Vagina (tissue), 2 donors: ENCODE measurements around the gene TRIB2. TPM values are rescaled to one million over a fixed set of nuclear protein-coding genes. Genes with fewer than 3 reads are reported as not detected.

Experiments used
- DNase-seq, 2 donors: peaks; one replicate each; pipeline ENCODE4 v3.0.0-alpha.2; 2017; ENCODE audit errors: extremely low spot score in 2 of 2
- H3K27ac ChIP-seq: fragments of 200-600 bp; sonication (generic); one replicate; pipeline ENCODE4 v1.5.1; 2019
- H3K27me3 ChIP-seq: fragments of 200-600 bp; sonication (generic); one replicate; pipeline ENCODE4 v1.5.1; 2019
- H3K36me3 ChIP-seq, 2 donors: fragments of 200-600 bp; sonication (generic); one replicate each; pipeline ENCODE4 v1.5.1; 2017 to 2019
- H3K4me1 ChIP-seq: fragments of 200-600 bp; sonication (generic); one replicate; pipeline ENCODE4 v1.5.1; 2019
- H3K4me3 ChIP-seq, 2 donors: fragments of 200-600 bp; sonication (generic); 1 replicate in 1 of 2; 2 replicates in 1 of 2; pipeline ENCODE4 v1.5.1; 2016 to 2019
- H3K9me3 ChIP-seq: fragments of 200-600 bp; sonication (generic); one replicate; pipeline ENCODE4 v1.5.1; 2019
- CTCF ChIP-seq, 3 experiments: fragments of 450-650 bp in 2 of 3; fragments of 200-600 bp in 1 of 3; sonication (generic) in 1 of 3; IDR thresholded peaks; one replicate each; pipeline ENCODE4 v1.5.1; 2017 to 2019; ENCODE audit warnings: antibody characterized with exemption in 3 of 3, mild to moderate bottlenecking in 2 of 3, moderate library complexity in 2 of 3
- POLR2A ChIP-seq, 2 donors: fragments of 450-650 bp; IDR thresholded peaks; one replicate each; pipeline ENCODE4 v1.6.1; 2017; ENCODE audit warnings: antibody characterized with exemption in 2 of 2, mild to moderate bottlenecking in 2 of 2, moderate library complexity in 2 of 2
- POLR2AphosphoS5 ChIP-seq, 2 donors: sonication (generic); formaldehyde crosslinking; IDR thresholded peaks; one replicate each; pipeline ENCODE4 v1.9.0; 2017; ENCODE audit warnings: antibody characterized with exemption in 2 of 2, mild to moderate bottlenecking in 2 of 2, low read depth in 1 of 2; ENCODE audit not compliant: insufficient read depth in 1 of 2
- intact Hi-C: fragments of 100-400 bp; cut with DNase I; formaldehyde crosslinking; loops from one replicate; pipeline ENCODE4 v1.15.1; 2023
- total RNA-seq: library from RNA; depleted of rRNA; stranded (reverse); fragments of >200 nt; gene quantifications from one replicate; pipeline ENCODE4 v1.2.3, GENCODE V29; 2016

TRIB2 gene
- total RNA-seq, 1 donor from 2014 or later: 64.8 TPM

GRCh38 chr2:12737738-12738485, 21.2 kb downstream of the TRIB2 start:
- Histone ChIP-seq H3K4me1 (peaks cover 31% of the 10 kb centered on the region), H3K9me3 (no peaks in the 10 kb centered on the region), H3K27me3 (no peaks in the 10 kb centered on the region), H3K27ac (no peak overlapping the region), H3K4me3 (no peak overlapping the region), H3K36me3 (peaks cover 0 to 48% of the 10 kb centered on the region in 2 donors)
- DNase-seq: peak in 1 of 2 donors; percentile 40
- TF ChIP-seq POLR2AphosphoS5 (IDR thresholded peaks at IDR 0.05; ENCODE audit: insufficient read depth in 1 of 2, low read depth in 1 of 2) (no peak), CTCF (IDR thresholded peaks at IDR 0.05) (no peak), POLR2A (IDR thresholded peaks at IDR 0.05) (no peak)
- intact Hi-C loops: no loop called here

- DNase-seq: peak; percentile 16 to 58
- no peak overlapping the region for H3K4me3 ChIP-seq
- intact Hi-C loops: no loop called here
- H3K27me3 ChIP-seq: no peaks in the 10 kb centered on the region
- TF ChIP-seq POLR2A (IDR thresholded peaks at IDR 0.05) (no peak), POLR2AphosphoS5 (IDR thresholded peaks at IDR 0.05; ENCODE audit: insufficient read depth in 1 of 2, low read depth in 1 of 2) (no peak), CTCF (IDR thresholded peaks at IDR 0.05) (no peak)
- H3K27ac ChIP-seq: no peak overlapping the region
- peaks cover 0 to 53% of the 10 kb centered on the region in 2 donors for H3K36me3 ChIP-seq
- no peaks in the 10 kb centered on the region for H3K9me3 ChIP-seq
- H3K4me1 ChIP-seq: peaks cover 13% of the 10 kb centered on the region
Observed at GRCh38 chr2:12739721-12740254, 23.1 kb downstream of the TRIB2 start.

GRCh38 chr2:12741380-12741779, 24.6 kb downstream of the TRIB2 start:
- DNase-seq: no peak
- Histone ChIP-seq H3K9me3 (no peaks in the 10 kb centered on the region), H3K4me1 (peaks cover 7% of the 10 kb centered on the region), H3K36me3 (peaks cover 0 to 44% of the 10 kb centered on the region in 2 donors), H3K4me3 (no peak overlapping the region), H3K27me3 (no peaks in the 10 kb centered on the region), H3K27ac (no peak overlapping the region)
- intact Hi-C loops: no loop called here
- no peak for TF ChIP-seq CTCF (IDR thresholded peaks at IDR 0.05)
- TF ChIP-seq POLR2AphosphoS5 (IDR thresholded peaks at IDR 0.05; ENCODE audit: insufficient read depth in 1 of 2, low read depth in 1 of 2): no peak
- TF ChIP-seq POLR2A (IDR thresholded peaks at IDR 0.05): no peak

- H3K9me3 ChIP-seq: no peaks in the 10 kb centered on the region
- no peak overlapping the region for H3K27ac ChIP-seq
- H3K4me3 ChIP-seq: no peak overlapping the region
- peaks cover 0 to 43% of the 10 kb centered on the region in 2 donors for H3K36me3 ChIP-seq
- H3K4me1 ChIP-seq: no peaks in the 10 kb centered on the region
- TF ChIP-seq POLR2AphosphoS5 (IDR thresholded peaks at IDR 0.05; ENCODE audit: insufficient read depth in 1 of 2, low read depth in 1 of 2): no peak
- no peak for TF ChIP-seq CTCF (IDR thresholded peaks at IDR 0.05)
- no peak for TF ChIP-seq POLR2A (IDR thresholded peaks at IDR 0.05)
- no peaks in the 10 kb centered on the region for H3K27me3 ChIP-seq
- DNase-seq: peak in 1 of 2 donors; percentile 22
- intact Hi-C loops: no loop called here
Observed at GRCh38 chr2:12742891-12743290, 26.2 kb downstream of the TRIB2 start.
